Measurements from ENCODE around the gene MEI1. TPM values are rescaled to one million over a fixed set of nuclear protein-coding genes. Genes with fewer than 3 reads are reported as not detected.

The MEI1 gene
- polyA plus RNA-seq, 1 donor = 4.6 TPM

- no peak for DNase-seq
These were observed 43.6 kb downstream of the MEI1 start for GRCh38 chr22:41742918-41743317.

- no peak for DNase-seq
These were observed 46.7 kb downstream of the MEI1 start for GRCh38 chr22:41745968-41746367.

- peak; percentile 50 for DNase-seq
These were observed 47.5 kb downstream of the MEI1 start for GRCh38 chr22:41746567-41747400.

- no peak for DNase-seq
These were observed 53.0 kb downstream of the MEI1 start for GRCh38 chr22:41752011-41752970.

- no peak for DNase-seq
These were observed 54.7 kb downstream of the MEI1 start for GRCh38 chr22:41753984-41754383.

- DNase-seq = no peak
These were observed 58.2 kb downstream of the MEI1 start for GRCh38 chr22:41757502-41757901.

- no peak for DNase-seq
These were observed 58.9 kb downstream of the MEI1 start for GRCh38 chr22:41758231-41758630.

GRCh38 chr22:41762980-41763779, 63.9 kb downstream of the MEI1 start:
- no peak for DNase-seq

- no peak for DNase-seq
These were observed 67.2 kb downstream of the MEI1 start for GRCh38 chr22:41766476-41766875.

GRCh38 chr22:41768430-41768829, 69.1 kb downstream of the MEI1 start:
- no peak for DNase-seq

GRCh38 chr22:41770715-41771468, 71.6 kb downstream of the MEI1 start:
- no peak for DNase-seq

- DNase-seq = no peak
These were observed 72.9 kb downstream of the MEI1 start for GRCh38 chr22:41772198-41772597.

GRCh38 chr22:41772645-41773044, 73.3 kb downstream of the MEI1 start:
- no peak for DNase-seq

- no peak for DNase-seq
These were observed 76.0 kb downstream of the MEI1 start for GRCh38 chr22:41775338-41775737.

- no peak for DNase-seq
These were observed 76.7 kb downstream of the MEI1 start for GRCh38 chr22:41775976-41776375.

- DNase-seq = no peak
These were observed 77.1 kb downstream of the MEI1 start for GRCh38 chr22:41776381-41776780.

GRCh38 chr22:41777749-41778425, 78.6 kb downstream of the MEI1 start:
- no peak for DNase-seq

- no peak for DNase-seq
These were observed 80.7 kb downstream of the MEI1 start for GRCh38 chr22:41779929-41780505.

- no peak for DNase-seq
These were observed 81.6 kb downstream of the MEI1 start for GRCh38 chr22:41780746-41781505.

- no peak for DNase-seq
These were observed 82.2 kb downstream of the MEI1 start for GRCh38 chr22:41781507-41781906.

Measured in left kidney (tissue), 2 donors.